ENCODE results near the gene KRTAP17-1.
A peak's percentile ranks its signal among the peaks of the same experiment; 100 is the strongest.

Gene KRTAP17-1

GRCh38 chr17:41339571-41340172 is 24.2 kb upstream of the KRTAP17-1 start:
- Mint-ChIP-seq H3K4me3 (peak overlapping the region; percentile 22), H3K4me1 (peaks cover 59% of the 10 kb centered on the region), H3K9me3 (peaks cover 8% of the 10 kb centered on the region), H3K36me3 (peaks cover 5% of the 10 kb centered on the region), H3K27ac (peak overlapping the region; percentile 29)
- ATAC-seq (no peak), DNase-seq (ENCODE audit: low spot score in 2 of 2) (peak in 1 of 2 donors; percentile 47)

DNA sequence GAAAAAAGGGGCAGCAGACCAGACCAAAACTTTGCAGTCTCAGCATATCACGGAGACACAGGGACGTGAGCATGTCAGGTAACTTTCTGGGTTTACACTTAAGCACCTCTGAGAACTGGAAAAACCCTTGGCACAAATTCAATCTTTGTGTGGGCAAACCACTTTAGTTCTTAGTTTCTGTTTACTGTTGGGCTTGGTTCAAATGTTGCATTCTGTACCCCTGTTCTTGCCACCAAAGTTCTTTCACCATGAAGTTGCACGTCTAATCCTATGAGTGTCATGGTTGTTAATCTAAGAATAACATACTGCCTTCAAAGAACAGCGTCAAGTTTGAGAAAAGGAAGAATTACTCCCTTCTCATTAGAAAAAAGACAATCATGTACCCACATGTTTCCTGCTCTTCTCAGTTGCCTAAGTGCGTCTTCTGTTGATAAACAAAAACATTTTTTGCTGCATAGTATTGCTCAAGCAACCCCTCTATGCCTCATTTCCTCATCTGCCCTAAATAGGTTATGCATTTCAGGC is 23.5 kb upstream of the KRTAP17-1 start:
- Mint-ChIP-seq H3K4me1 (peaks cover 65% of the 10 kb centered on the region), H3K27ac (peak overlapping the region; percentile 29), H3K9me3 (peaks cover 8% of the 10 kb centered on the region), H3K4me3 (peak overlapping the region; percentile 22), H3K36me3 (peaks cover 5% of the 10 kb centered on the region)
- DNase-seq (ENCODE audit: low spot score in 2 of 2) (no peak), ATAC-seq (peak; percentile 82)

DNA sequence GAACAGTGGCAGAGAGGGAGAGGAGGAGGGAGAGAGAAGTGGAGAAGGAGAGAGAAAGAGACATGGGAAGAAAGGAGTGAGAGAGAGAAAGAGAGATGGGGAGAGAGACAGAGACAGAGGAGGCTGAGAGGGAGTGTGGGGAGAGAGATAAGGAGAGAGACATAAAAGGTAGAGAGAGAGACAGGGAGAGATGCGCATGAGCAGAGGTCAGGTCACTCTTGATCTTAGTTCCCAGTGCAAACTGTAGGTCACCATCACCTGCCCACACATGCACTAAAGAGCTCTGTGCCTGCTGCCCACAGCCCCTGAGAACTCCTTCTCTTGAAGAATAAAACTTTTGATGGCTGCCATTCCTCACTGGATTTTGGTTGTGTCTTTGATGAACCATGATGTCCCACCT is 20.2 kb upstream of the KRTAP17-1 start:
- Mint-ChIP-seq H3K4me1 (peaks cover 58% of the 10 kb centered on the region), H3K36me3 (no peaks in the 10 kb centered on the region), H3K27ac (peak overlapping the region; percentile 78), H3K9me3 (no peaks in the 10 kb centered on the region), H3K4me3 (no peak overlapping the region)
- no peak for ATAC-seq
- DNase-seq (ENCODE audit: low spot score in 2 of 2) = peak in 1 of 2 donors; percentile 39

DNA sequence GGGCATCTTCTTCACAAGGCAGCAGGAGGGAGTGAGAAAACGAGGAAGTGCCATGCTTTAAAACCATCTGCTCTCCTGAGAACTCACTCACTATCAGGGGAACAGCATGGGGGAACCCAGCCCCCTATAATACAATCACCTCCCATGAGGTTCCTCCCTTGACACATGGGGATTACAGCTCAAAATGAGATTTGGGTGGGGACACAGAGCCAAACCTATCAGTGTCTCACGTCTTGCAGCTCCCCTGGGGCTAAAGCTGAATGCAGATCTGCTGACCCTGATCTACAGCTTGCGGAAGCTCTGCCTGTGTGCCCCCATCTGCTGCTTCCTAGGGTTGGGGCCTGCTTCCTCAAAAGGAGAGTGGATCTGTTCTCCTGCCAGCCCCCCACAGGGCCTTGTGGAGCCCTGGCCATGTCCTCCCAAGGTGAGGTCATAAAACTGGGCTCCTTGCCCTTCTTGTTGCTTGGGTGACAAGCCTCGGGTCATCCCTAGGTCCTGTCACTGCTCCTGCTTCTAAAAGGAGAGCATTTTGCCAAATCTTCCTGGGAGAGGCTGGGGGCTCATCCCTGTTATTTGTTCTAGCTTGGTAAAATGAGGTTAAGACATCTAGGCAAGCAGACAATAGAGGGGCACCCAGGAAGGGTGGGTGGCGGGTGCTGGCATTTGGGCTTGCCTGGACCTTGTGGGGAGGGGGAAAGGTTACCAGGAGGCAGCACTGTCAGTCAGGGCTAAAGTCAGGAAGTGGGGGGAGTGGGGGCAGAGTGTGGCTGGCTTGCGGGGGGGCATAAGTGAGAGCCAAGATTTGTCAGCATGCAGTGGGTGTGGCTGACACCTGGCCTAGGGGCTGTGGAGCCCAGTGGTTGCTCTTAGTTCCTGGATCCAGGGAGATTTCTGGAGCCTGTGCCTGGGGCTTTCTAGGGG is 19.1 kb upstream of the KRTAP17-1 start:
- DNase-seq (ENCODE audit: low spot score in 2 of 2) (peak in 1 of 2 donors; percentile 46), ATAC-seq (no peak)
- Mint-ChIP-seq H3K36me3 (no peaks in the 10 kb centered on the region), H3K9me3 (no peaks in the 10 kb centered on the region), H3K4me1 (peaks cover 47% of the 10 kb centered on the region), H3K27ac (peak overlapping the region; percentile 78), H3K4me3 (no peak overlapping the region)

GRCh38 chr17:41333836-41334235 is 18.3 kb upstream of the KRTAP17-1 start:
- Mint-ChIP-seq H3K27ac (peak overlapping the region; percentile 65), H3K36me3 (no peaks in the 10 kb centered on the region), H3K4me3 (no peak overlapping the region), H3K4me1 (peaks cover 40% of the 10 kb centered on the region), H3K9me3 (no peaks in the 10 kb centered on the region)
- ATAC-seq (no peak), DNase-seq (ENCODE audit: low spot score in 2 of 2) (no peak)

- Mint-ChIP-seq H3K4me1 (peaks cover 45% of the 10 kb centered on the region), H3K9me3 (no peaks in the 10 kb centered on the region), H3K36me3 (no peaks in the 10 kb centered on the region), H3K4me3 (no peak overlapping the region), H3K27ac (peak overlapping the region; percentile 65)
- DNase-seq (ENCODE audit: low spot score in 2 of 2) (peak in 1 of 2 donors; percentile 22), ATAC-seq (no peak)
Measured at GRCh38 chr17:41333098-41333497, 17.6 kb upstream of the KRTAP17-1 start.

DNA sequence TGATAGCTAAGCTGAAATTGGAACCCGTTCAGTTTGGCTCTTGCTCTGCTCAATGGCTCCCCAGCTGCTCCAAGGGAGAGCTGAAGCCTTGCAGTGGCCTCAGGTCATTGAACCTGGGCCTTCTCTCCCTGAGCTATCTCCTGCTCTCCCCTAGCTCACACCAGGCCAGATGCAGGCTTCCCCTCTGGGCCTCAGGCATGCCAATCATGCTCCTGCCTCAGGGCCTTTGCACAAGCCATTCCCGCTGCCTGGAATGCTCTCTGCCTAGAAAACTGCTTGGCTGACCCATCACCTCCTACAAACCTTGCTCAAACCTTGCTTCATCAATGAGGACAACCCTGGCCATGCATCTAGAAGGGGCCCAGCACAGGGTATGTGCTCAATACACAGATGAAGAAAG is 16.7 kb upstream of the KRTAP17-1 start:
- no peak overlapping the region for H3K4me3 Mint-ChIP-seq
- DNase-seq (ENCODE audit: low spot score in 2 of 2) = no peak
- H3K9me3 Mint-ChIP-seq = no peaks in the 10 kb centered on the region
- peaks cover 50% of the 10 kb centered on the region for H3K4me1 Mint-ChIP-seq
- no peak for ATAC-seq
- no peaks in the 10 kb centered on the region for H3K36me3 Mint-ChIP-seq
- no peak overlapping the region for H3K27ac Mint-ChIP-seq

- DNase-seq (ENCODE audit: low spot score in 2 of 2) (peak in 1 of 2 donors; percentile 38), ATAC-seq (no peak)
- H3K4me1 Mint-ChIP-seq = peaks cover 57% of the 10 kb centered on the region
- H3K27ac Mint-ChIP-seq = no peak overlapping the region
- no peaks in the 10 kb centered on the region for H3K9me3 Mint-ChIP-seq
- H3K36me3 Mint-ChIP-seq = no peaks in the 10 kb centered on the region
- no peak overlapping the region for H3K4me3 Mint-ChIP-seq
Measured at GRCh38 chr17:41331606-41332005, 16.1 kb upstream of the KRTAP17-1 start.

DNA sequence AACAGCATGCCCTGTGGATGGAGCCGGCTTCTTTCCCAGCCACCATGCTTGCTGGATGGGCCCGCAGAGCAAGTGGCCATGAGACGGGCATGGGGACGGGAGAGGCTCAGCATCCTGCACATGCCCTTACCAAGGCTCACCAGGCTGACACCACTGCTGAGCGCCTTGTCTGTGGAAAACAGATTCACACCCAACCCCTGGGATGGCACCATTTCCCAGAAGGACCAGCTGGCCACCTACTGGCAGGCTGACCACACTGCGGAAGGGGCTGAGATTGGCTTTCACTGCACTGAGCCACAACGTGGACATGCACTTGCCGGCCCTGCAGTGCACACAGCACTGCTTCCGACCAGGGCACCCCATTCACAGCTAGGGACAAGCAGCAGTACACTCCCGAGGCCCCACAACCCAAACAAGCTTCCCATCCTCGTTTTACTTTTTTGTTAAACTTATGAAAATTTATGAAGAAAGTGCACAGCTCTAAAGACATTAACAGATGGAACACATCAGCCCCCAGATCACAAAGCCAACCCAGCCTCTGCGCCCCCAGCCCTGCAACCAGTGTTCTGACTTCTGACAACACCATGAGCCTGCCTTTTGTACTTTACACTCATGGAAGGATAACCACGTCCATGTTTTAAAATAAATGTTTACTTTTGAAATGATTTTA is 13.9 kb upstream of the KRTAP17-1 start:
- Mint-ChIP-seq H3K9me3 (no peaks in the 10 kb centered on the region), H3K4me1 (peaks cover 43% of the 10 kb centered on the region), H3K4me3 (no peak overlapping the region), H3K27ac (no peak overlapping the region), H3K36me3 (peaks cover 1% of the 10 kb centered on the region)
- ATAC-seq (no peak), DNase-seq (ENCODE audit: low spot score in 2 of 2) (no peak)

DNA sequence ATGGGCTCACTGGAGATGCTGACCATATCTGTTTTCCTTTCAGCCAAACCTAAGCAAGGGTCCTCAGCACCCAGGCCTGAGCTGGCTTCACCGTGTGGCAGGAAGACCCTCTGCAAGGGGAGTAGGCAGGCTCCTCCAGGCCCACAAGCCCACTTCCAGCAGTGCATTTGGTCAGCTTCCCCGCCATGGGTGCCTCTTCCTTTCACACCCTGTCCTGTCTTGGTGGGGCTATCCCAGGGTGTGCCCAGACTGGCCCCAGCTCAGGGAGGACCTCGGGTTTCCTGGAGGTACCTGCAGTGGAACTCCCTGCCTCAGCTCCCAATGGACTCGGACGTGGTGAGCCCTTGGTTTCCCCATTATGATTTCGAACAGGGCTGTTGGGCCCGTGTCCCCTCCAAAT is 12.7 kb upstream of the KRTAP17-1 start:
- no peak overlapping the region for H3K4me3 Mint-ChIP-seq
- peaks cover 6% of the 10 kb centered on the region for H3K36me3 Mint-ChIP-seq
- H3K4me1 Mint-ChIP-seq = peaks cover 43% of the 10 kb centered on the region
- H3K9me3 Mint-ChIP-seq = no peaks in the 10 kb centered on the region
- no peak overlapping the region for H3K27ac Mint-ChIP-seq
- DNase-seq (ENCODE audit: low spot score in 2 of 2) = no peak
- ATAC-seq = no peak

- H3K4me3 Mint-ChIP-seq = no peak overlapping the region
- no peaks in the 10 kb centered on the region for H3K9me3 Mint-ChIP-seq
- peaks cover 6% of the 10 kb centered on the region for H3K36me3 Mint-ChIP-seq
- H3K4me1 Mint-ChIP-seq = peaks cover 46% of the 10 kb centered on the region
- DNase-seq (ENCODE audit: low spot score in 2 of 2) = no peak
- peak overlapping the region; percentile 76 for H3K27ac Mint-ChIP-seq
- ATAC-seq = no peak
Measured at GRCh38 chr17:41327411-41328120, 12.1 kb upstream of the KRTAP17-1 start.

- Mint-ChIP-seq H3K36me3 (peaks cover 6% of the 10 kb centered on the region), H3K4me3 (no peak overlapping the region)
Measured at GRCh38 chr17:41326173-41327145, 10.9 kb upstream of the KRTAP17-1 start.

DNA sequence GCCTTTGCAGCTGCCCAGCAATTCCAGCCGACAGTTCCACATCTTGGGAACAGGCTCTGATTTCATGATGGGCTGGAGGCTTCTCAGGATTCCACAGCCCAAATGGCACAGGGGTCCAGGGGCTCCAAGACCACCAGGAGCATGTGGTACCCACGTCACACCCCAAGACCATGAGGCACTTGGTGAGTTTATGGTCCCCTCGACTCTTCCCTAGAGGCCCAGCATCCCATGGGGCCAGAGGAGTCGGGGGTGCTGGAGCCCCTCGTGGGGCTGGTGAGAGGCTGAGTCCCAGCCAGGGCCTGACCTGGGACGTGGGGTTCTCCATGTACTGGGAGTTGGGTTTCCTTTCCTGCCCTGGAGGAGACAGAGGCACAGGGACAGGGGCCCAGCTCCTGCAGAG is 10.1 kb upstream of the KRTAP17-1 start:
- Mint-ChIP-seq H3K4me3 (no peak overlapping the region), H3K36me3 (peaks cover 6% of the 10 kb centered on the region), H3K9me3 (no peaks in the 10 kb centered on the region), H3K27ac (peak overlapping the region; percentile 76), H3K4me1 (peaks cover 48% of the 10 kb centered on the region)
- ATAC-seq = no peak
- no peak for DNase-seq (ENCODE audit: low spot score in 2 of 2)

More at GRCh38 chr17:41326173-41327145, 10.9 kb upstream of the KRTAP17-1 start:
- Mint-ChIP-seq H3K4me1 (peaks cover 48% of the 10 kb centered on the region), H3K27ac (peak overlapping the region; percentile 76), H3K9me3 (no peaks in the 10 kb centered on the region)
- no peak for DNase-seq (ENCODE audit: low spot score in 2 of 2)
- ATAC-seq = no peak

GRCh38 chr17:41325126-41325525 is 9.6 kb upstream of the KRTAP17-1 start:
- no peak for DNase-seq (ENCODE audit: low spot score in 2 of 2)
- no peaks in the 10 kb centered on the region for H3K9me3 Mint-ChIP-seq
- no peak overlapping the region for H3K4me3 Mint-ChIP-seq
- peak overlapping the region; percentile 72 for H3K27ac Mint-ChIP-seq
- ATAC-seq = no peak
- H3K36me3 Mint-ChIP-seq = peaks cover 6% of the 10 kb centered on the region
- H3K4me1 Mint-ChIP-seq = peaks cover 48% of the 10 kb centered on the region

Data from stimulated activated effector memory CD8-positive, alpha-beta T cell treated with anti-CD3 and anti-CD28 coated beads, Interleukin-12 subunit alpha, Interleukin-12 subunit beta, amount 100 ng/mL, for 72 hours (primary cell).